OCI-LY7 (cell line): Measurements from ENCODE around the gene FOXJ1.

Source experiments
- EZH2phosphoT487 ChIP-seq: fragments of 200-600 bp; sonication (generic); IDR thresholded peaks from 2 replicates; pipeline ENCODE4 v1.6.1; 2018; ENCODE audit warnings: low read depth, borderline replicate concordance, mild to moderate bottlenecking, mixed run types, antibody characterized with exemption, low read length, moderate library complexity, mixed read lengths
- TF ChIP-seq, protein P1 (sequence below): fragments of 200-600 bp; sonication (generic); conservative IDR thresholded peaks from 2 replicates; pipeline ENCODE4 v1.5.1; 2014; ENCODE audit warnings: mild to moderate bottlenecking, antibody characterized with exemption, low read length, moderate library complexity, mixed read lengths

- TF ChIP-seq, protein P1, sequence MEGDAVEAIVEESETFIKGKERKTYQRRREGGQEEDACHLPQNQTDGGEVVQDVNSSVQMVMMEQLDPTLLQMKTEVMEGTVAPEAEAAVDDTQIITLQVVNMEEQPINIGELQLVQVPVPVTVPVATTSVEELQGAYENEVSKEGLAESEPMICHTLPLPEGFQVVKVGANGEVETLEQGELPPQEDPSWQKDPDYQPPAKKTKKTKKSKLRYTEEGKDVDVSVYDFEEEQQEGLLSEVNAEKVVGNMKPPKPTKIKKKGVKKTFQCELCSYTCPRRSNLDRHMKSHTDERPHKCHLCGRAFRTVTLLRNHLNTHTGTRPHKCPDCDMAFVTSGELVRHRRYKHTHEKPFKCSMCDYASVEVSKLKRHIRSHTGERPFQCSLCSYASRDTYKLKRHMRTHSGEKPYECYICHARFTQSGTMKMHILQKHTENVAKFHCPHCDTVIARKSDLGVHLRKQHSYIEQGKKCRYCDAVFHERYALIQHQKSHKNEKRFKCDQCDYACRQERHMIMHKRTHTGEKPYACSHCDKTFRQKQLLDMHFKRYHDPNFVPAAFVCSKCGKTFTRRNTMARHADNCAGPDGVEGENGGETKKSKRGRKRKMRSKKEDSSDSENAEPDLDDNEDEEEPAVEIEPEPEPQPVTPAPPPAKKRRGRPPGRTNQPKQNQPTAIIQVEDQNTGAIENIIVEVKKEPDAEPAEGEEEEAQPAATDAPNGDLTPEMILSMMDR, result no peak
- no peak for TF ChIP-seq EZH2phosphoT487
Observed at GRCh38 chr17:76166906-76167305, 25.9 kb upstream of the FOXJ1 start.
